Aorta (tissue), 5 donors: ENCODE measurements around the gene BAD. TPM values are rescaled to one million over a fixed set of nuclear protein-coding genes. Genes with fewer than 3 reads are reported as not detected.

ENCODE experiments used
- ATAC-seq: fragments of 200-7000 bp; cut with Tn5 transposase; one replicate; pipeline ENCODE4 v1.9.1; 2022; ENCODE audit warnings: moderate library complexity; ENCODE audit not compliant: low FRiP score
- DNase-seq, 2 donors: peaks; one replicate each; pipeline ENCODE4 v3.0.0-alpha.2; 2020
- H3K27ac ChIP-seq, 2 donors: one replicate each; pipeline ENCODE4 v1.5.1; 2013; ENCODE audit warnings: low read length in 2 of 2, mild to moderate bottlenecking in 2 of 2, moderate library complexity in 2 of 2, control low read depth in 1 of 2, inconsistent platforms in 1 of 2, low read depth in 1 of 2
- H3K27me3 ChIP-seq, 2 donors: one replicate each; pipeline ENCODE4 v1.6.1; 2013; ENCODE audit warnings: control low read depth in 1 of 2, low read length in 1 of 2, mild to moderate bottlenecking in 1 of 2, moderate library complexity in 1 of 2; ENCODE audit not compliant: insufficient read depth in 2 of 2, control insufficient read depth in 1 of 2
- H3K36me3 ChIP-seq, 2 donors: one replicate each; pipeline ENCODE4 v1.6.1; 2013; ENCODE audit warnings: control low read depth in 1 of 2, low read length in 1 of 2, mild to moderate bottlenecking in 1 of 2; ENCODE audit not compliant: insufficient read depth in 2 of 2, control insufficient read depth in 1 of 2
- H3K4me1 ChIP-seq, 2 donors: one replicate each; pipeline ENCODE4 v1.6.1; 2013; ENCODE audit warnings: low read length in 2 of 2, control low read depth in 1 of 2, mild to moderate bottlenecking in 1 of 2, moderate library complexity in 1 of 2; ENCODE audit not compliant: insufficient read depth in 2 of 2, control insufficient read depth in 1 of 2
- H3K4me3 ChIP-seq, 2 donors: one replicate each; pipeline ENCODE4 v1.5.1; 2013; ENCODE audit warnings: low read length in 2 of 2, control low read depth in 1 of 2, mild to moderate bottlenecking in 1 of 2
- H3K9me3 ChIP-seq: one replicate; pipeline ENCODE4 v1.6.1; 2013; ENCODE audit warnings: mild to moderate bottlenecking, low read length; ENCODE audit not compliant: control insufficient read depth
- WGBS, 2 donors: extraction: QIAGEN DNeasy Blood & Tissue Kit; methylation state at CpG; one replicate each; pipeline ENCODE4 v1.1.7; 2013; 5-methylcytosine and 5-hydroxymethylcytosine counted together
- intact Hi-C, 2 donors: fragments of 100-400 bp; cut with DNase I; formaldehyde crosslinking; loops; one replicate each; pipeline versions ENCODE4 v1.14.2 to v1.15.0; 2022
- polyA plus RNA-seq, 2 donors: library from polyadenylated mRNA; stranded (reverse); fragments of 200-250 nt; gene quantifications; one replicate each; pipeline ENCODE4 v1.2.3, GENCODE V29; 2013
- total RNA-seq, 2 donors: library from RNA; stranded (reverse); fragmentation: NEBNext Ultra II Directional; extraction: Animal tissue kit (Norgen Biotek cat#: 25700); gene quantifications; one replicate each; pipeline ENCODE4 v1.2.1, GENCODE V29; 2021
- donor health status: healthy with polysubstance abuse.
- donor health status: Bipolar disorder and iron deficiency.
- donor health status: DM: no; HTN: no; CAD: no.
- donor health status: DM: no; HTN: no; CAD: no.
- donor health status: DM: yes; HTN: yes; CAD: no.

The BAD gene
- total and polyA plus RNA-seq, 4 donors, result 47.2 to 119 (median 67.6) TPM

- ATAC-seq (no peak), DNase-seq (no peak)
- Histone ChIP-seq H3K4me3 (no peak overlapping the region), H3K9me3 (no peaks in the 10 kb centered on the region), H3K27me3 (no peaks in the 10 kb centered on the region), H3K36me3 (no peaks in the 10 kb centered on the region), H3K4me1 (no peaks in the 10 kb centered on the region), H3K27ac (no peak overlapping the region)
- 30 to 32% methylated on average over 31 to 42 of the region's 42 CpGs for WGBS, 2 donors
- intact Hi-C loops, result no loop called here
These were observed 8.2 kb upstream of the BAD start for GRCh38 chr11:64292460-64293254.

GRCh38 chr11:64291752-64292459, 7.4 kb upstream of the BAD start:
- H3K4me3 ChIP-seq, result no peak overlapping the region
- no peak for DNase-seq
- 0 to 1% methylated on average over 78 to 96 of the region's 96 CpGs for WGBS, 2 donors
- no peaks in the 10 kb centered on the region for H3K27me3 ChIP-seq
- H3K36me3 ChIP-seq, result no peaks in the 10 kb centered on the region
- no peak overlapping the region for H3K27ac ChIP-seq
- no peaks in the 10 kb centered on the region for H3K9me3 ChIP-seq
- ATAC-seq, result no peak
- H3K4me1 ChIP-seq, result no peaks in the 10 kb centered on the region
- intact Hi-C loops, result no loop called here

- WGBS, 2 donors, result 2 to 6% methylated on average over 27 to 45 of the region's 45 CpGs
- Histone ChIP-seq H3K27me3 (no peaks in the 10 kb centered on the region), H3K36me3 (no peaks in the 10 kb centered on the region), H3K27ac (no peak within 1 kb of the TSS), H3K9me3 (no peaks in the 10 kb centered on the region), H3K4me1 (no peaks in the 10 kb centered on the region), H3K4me3 (no peak within 1 kb of the TSS)
- ATAC-seq (no peak), DNase-seq (no peak)
- intact Hi-C loops, result no loop called here
These were observed 6.8 kb upstream of the BAD start, which contains the start of gene KCNK4 for GRCh38 chr11:64291262-64291751. KCNK4 (plus strand) TSS chr11:64291302; CDS start chr11:64293019, 1,717 bp downstream.

- Histone ChIP-seq H3K27me3 (no peaks in the 10 kb centered on the region), H3K4me3 (no peak overlapping the region), H3K9me3 (no peaks in the 10 kb centered on the region), H3K4me1 (no peaks in the 10 kb centered on the region), H3K36me3 (no peaks in the 10 kb centered on the region), H3K27ac (no peak overlapping the region)
- no peak for ATAC-seq
- intact Hi-C loops, result no loop called here
- 54 to 55% methylated on average over 10 of the region's 10 CpGs for WGBS, 2 donors
- no peak for DNase-seq
These were observed 6.1 kb upstream of the BAD start for GRCh38 chr11:64290352-64291261.

GRCh38 chr11:64289002-64289564, 4.6 kb upstream of the BAD start:
- DNase-seq, result no peak

GRCh38 chr11:64288353-64288750, 3.9 kb upstream of the BAD start:
- Histone ChIP-seq H3K27me3 (no peaks in the 10 kb centered on the region), H3K4me1 (no peaks in the 10 kb centered on the region), H3K9me3 (no peaks in the 10 kb centered on the region), H3K27ac (no peak overlapping the region), H3K4me3 (no peak overlapping the region), H3K36me3 (no peaks in the 10 kb centered on the region)
- no peak for ATAC-seq
- intact Hi-C loops, result no loop called here
- DNase-seq, result no peak
- WGBS, 2 donors, result 90 to 92% methylated on average over 9 of the region's 9 CpGs

More at GRCh38 chr11:64289002-64289564, 4.6 kb upstream of the BAD start:
- Histone ChIP-seq H3K4me3 (no peak overlapping the region), H3K27ac (no peak overlapping the region), H3K36me3 (no peaks in the 10 kb centered on the region), H3K4me1 (no peaks in the 10 kb centered on the region), H3K9me3 (no peaks in the 10 kb centered on the region), H3K27me3 (no peaks in the 10 kb centered on the region)
- ATAC-seq, result no peak
- WGBS, 2 donors, result 92 to 93% methylated on average over 13 of the region's 13 CpGs
- intact Hi-C loops, result no loop called here

GRCh38 chr11:64287676-64288352, 3.3 kb upstream of the BAD start:
- no peak for DNase-seq
- intact Hi-C loops, result no loop called here

GRCh38 chr11:64286801-64287159, 2.3 kb upstream of the BAD start:
- intact Hi-C loops, result no loop called here
- no peak for ATAC-seq
- DNase-seq, result no peak
- Histone ChIP-seq H3K4me3 (no peak overlapping the region), H3K9me3 (no peaks in the 10 kb centered on the region), H3K4me1 (no peaks in the 10 kb centered on the region), H3K27ac (no peak overlapping the region), H3K36me3 (no peaks in the 10 kb centered on the region), H3K27me3 (no peaks in the 10 kb centered on the region)
- WGBS, 2 donors, result 88 to 90% methylated on average over 9 of the region's 9 CpGs

More at GRCh38 chr11:64287676-64288352, 3.3 kb upstream of the BAD start:
- Histone ChIP-seq H3K9me3 (no peaks in the 10 kb centered on the region), H3K27ac (no peak overlapping the region), H3K4me1 (no peaks in the 10 kb centered on the region), H3K36me3 (no peaks in the 10 kb centered on the region), H3K27me3 (no peaks in the 10 kb centered on the region), H3K4me3 (no peak overlapping the region)
- 96 to 97% methylated on average over 33 of the region's 33 CpGs for WGBS, 2 donors
- no peak for ATAC-seq
